ENCODE measurements around the gene ANXA11. TPM values are rescaled to one million over a fixed set of nuclear protein-coding genes. Genes with fewer than 3 reads are reported as not detected.

ANXA11 gene
- total RNA-seq, 1 donor from 2014 or later, result 102 TPM

GRCh38 chr10:80104066-80104926 lies 101.0 kb downstream of the ANXA11 start:
- DNase-seq (ENCODE audit: low read depth), result no peak

Other genes starting within 250 kb of the ANXA11 start
- gene TMEM254, start 126.9 kb downstream of the ANXA11 start, total RNA-seq, result 4.9 and 12.1 TPM in 2 replicates
- gene PLAC9, start 72.8 kb downstream of the ANXA11 start, total RNA-seq, result not detected in 2 replicates
- 0.15 TPM in 1 of 2 replicates, not detected in the other for gene MAT1A, start 84.1 kb upstream of the ANXA11 start, total RNA-seq
- not detected in 2 replicates for gene DYDC1, start 151.2 kb upstream of the ANXA11 start, total RNA-seq
- 0.15 and 0.87 TPM in 2 replicates for gene DYDC2, start 151.2 kb upstream of the ANXA11 start, total RNA-seq
- 57.5 and 121 TPM in 2 replicates for gene PRXL2A, start 203.0 kb upstream of the ANXA11 start, total RNA-seq
- 51.4 and 199 TPM in 2 replicates for gene TSPAN14, start 248.8 kb upstream of the ANXA11 start, total RNA-seq